HG03457 (cell line): ENCODE results near the gene HHIPL1.

Source experiments
- ATAC-seq: cut with Tn5 transposase; IDR thresholded peaks from one replicate; pipeline ENCODE4 v1.9.1; 2021; ENCODE audit warnings: moderate number of reproducible peaks; ENCODE audit not compliant: unreplicated experiment

Gene HHIPL1

GRCh38 chr14:99707921-99708320, 63.0 kb downstream of the HHIPL1 start:
- ATAC-seq, result no peak

GRCh38 chr14:99708449-99708848, 63.5 kb downstream of the HHIPL1 start:
- no peak for ATAC-seq

- no peak for ATAC-seq
Measured at GRCh38 chr14:99713972-99714371, 69.0 kb downstream of the HHIPL1 start.

GRCh38 chr14:99715266-99716000, 70.5 kb downstream of the HHIPL1 start:
- ATAC-seq, result no peak

- no peak for ATAC-seq
Measured at GRCh38 chr14:99716091-99716849, 71.3 kb downstream of the HHIPL1 start.

GRCh38 chr14:99716850-99717681, 72.1 kb downstream of the HHIPL1 start:
- no peak for ATAC-seq

GRCh38 chr14:99717682-99718013, 72.7 kb downstream of the HHIPL1 start:
- ATAC-seq, result no peak

GRCh38 chr14:99718031-99718810, 73.3 kb downstream of the HHIPL1 start:
- no peak for ATAC-seq

GRCh38 chr14:99718811-99719192, 73.9 kb downstream of the HHIPL1 start:
- no peak for ATAC-seq

- ATAC-seq, result no peak
Measured at GRCh38 chr14:99720941-99721791, 76.2 kb downstream of the HHIPL1 start.

- no peak for ATAC-seq
Measured at GRCh38 chr14:99721792-99722516, 77.0 kb downstream of the HHIPL1 start.

GRCh38 chr14:99722741-99723140, 77.8 kb downstream of the HHIPL1 start:
- ATAC-seq, result no peak

GRCh38 chr14:99724196-99724891, 79.4 kb downstream of the HHIPL1 start:
- no peak for ATAC-seq

- ATAC-seq, result no peak
Measured at GRCh38 chr14:99724939-99725773, 80.2 kb downstream of the HHIPL1 start.

GRCh38 chr14:99725774-99726537, 81.0 kb downstream of the HHIPL1 start:
- ATAC-seq, result no peak

GRCh38 chr14:99726538-99727095, 81.7 kb downstream of the HHIPL1 start:
- ATAC-seq, result no peak
